ENCODE results near the gene HLTF. TPM values are rescaled to one million over a fixed set of nuclear protein-coding genes. Genes with fewer than 3 reads are reported as not detected.

The HLTF gene
- total RNA-seq, 3 donors from 2014 or later = 9.7 to 25.4 (median 12.1) TPM

- DNase-seq (no peak), ATAC-seq (no peak)
- Histone ChIP-seq H3K4me1 (ENCODE audit: low read depth) (no peaks in the 10 kb centered on the region), H3K9me3 (no peaks in the 10 kb centered on the region), H3K36me3 (ENCODE audit: low read depth) (no peaks in the 10 kb centered on the region), H3K4me3 (no peak overlapping the region)
- no peak for TF ChIP-seq CTCF (IDR thresholded peaks at IDR 0.05)
- intact Hi-C loops (cut with DNase I, micrococcal nuclease) = no loop called here
Measured at GRCh38 chr3:149081772-149082171, 4.6 kb downstream of the HLTF start.

- DNase-seq (no peak), ATAC-seq (no peak)
- no peak overlapping the region for H3K4me3 ChIP-seq
- H3K36me3 ChIP-seq (ENCODE audit: low read depth) = no peaks in the 10 kb centered on the region
- H3K9me3 ChIP-seq = no peaks in the 10 kb centered on the region
- no peaks in the 10 kb centered on the region for H3K4me1 ChIP-seq (ENCODE audit: low read depth)
- no peak for TF ChIP-seq CTCF (IDR thresholded peaks at IDR 0.05)
- intact Hi-C loops (cut with DNase I, micrococcal nuclease) = no loop called here
Measured at GRCh38 chr3:149080699-149081091, 5.6 kb downstream of the HLTF start.

GRCh38 chr3:149080011-149080698 lies 6.2 kb downstream of the HLTF start:
- H3K4me1 ChIP-seq (ENCODE audit: low read depth) = no peaks in the 10 kb centered on the region
- DNase-seq (no peak), ATAC-seq (no peak)
- no peaks in the 10 kb centered on the region for H3K36me3 ChIP-seq (ENCODE audit: low read depth)
- no peak for TF ChIP-seq CTCF (IDR thresholded peaks at IDR 0.05)
- no peaks in the 10 kb centered on the region for H3K9me3 ChIP-seq
- intact Hi-C loops (cut with DNase I, micrococcal nuclease) = no loop called here
- H3K4me3 ChIP-seq = no peak overlapping the region

GRCh38 chr3:149077628-149078027 lies 8.7 kb downstream of the HLTF start:
- H3K36me3 ChIP-seq (ENCODE audit: low read depth) = no peaks in the 10 kb centered on the region
- H3K4me3 ChIP-seq = no peak overlapping the region
- H3K9me3 ChIP-seq = no peaks in the 10 kb centered on the region
- ATAC-seq (no peak), DNase-seq (no peak)
- intact Hi-C loops (cut with DNase I, micrococcal nuclease) = no loop called here
- no peak for TF ChIP-seq CTCF (IDR thresholded peaks at IDR 0.05)
- H3K4me1 ChIP-seq (ENCODE audit: low read depth) = no peaks in the 10 kb centered on the region

GRCh38 chr3:149067883-149068282 lies 18.4 kb downstream of the HLTF start:
- intact Hi-C loops (cut with DNase I, micrococcal nuclease) = no loop called here
- ATAC-seq = no peak
- TF ChIP-seq CTCF (IDR thresholded peaks at IDR 0.05) = no peak
- no peaks in the 10 kb centered on the region for H3K36me3 ChIP-seq (ENCODE audit: low read depth)
- no peaks in the 10 kb centered on the region for H3K4me1 ChIP-seq (ENCODE audit: low read depth)
- no peaks in the 10 kb centered on the region for H3K9me3 ChIP-seq
- no peak for DNase-seq
- H3K4me3 ChIP-seq = no peak overlapping the region

- ATAC-seq (no peak), DNase-seq (no peak)
- no peak for TF ChIP-seq CTCF (IDR thresholded peaks at IDR 0.05)
- H3K4me3 ChIP-seq = no peak overlapping the region
- no peaks in the 10 kb centered on the region for H3K9me3 ChIP-seq
- no peaks in the 10 kb centered on the region for H3K4me1 ChIP-seq (ENCODE audit: low read depth)
- no peaks in the 10 kb centered on the region for H3K36me3 ChIP-seq (ENCODE audit: low read depth)
- intact Hi-C loops (cut with DNase I, micrococcal nuclease) = no loop called here
Measured at GRCh38 chr3:149061776-149062175, 24.6 kb downstream of the HLTF start.
